DMS53 (cell line): ENCODE results near the gene DLGAP4.

Experiments used
- DNase-seq: peaks from one replicate; lab custom pipeline; 2025; lab: John Stamatoyannopoulos, UW

Gene DLGAP4

GRCh38 chr20:36408219-36408618 lies 102.1 kb downstream of the DLGAP4 start:
- peak; percentile 72 for DNase-seq

GRCh38 chr20:36411861-36412454 lies 105.8 kb downstream of the DLGAP4 start:
- DNase-seq: no peak

- no peak for DNase-seq
Observed at GRCh38 chr20:36415475-36416002, 109.4 kb downstream of the DLGAP4 start.

GRCh38 chr20:36418711-36419110 lies 112.6 kb downstream of the DLGAP4 start:
- DNase-seq: peak; percentile 12

- DNase-seq: no peak
Observed at GRCh38 chr20:36421641-36422040, 115.5 kb downstream of the DLGAP4 start.

GRCh38 chr20:36424314-36424713 lies 118.2 kb downstream of the DLGAP4 start:
- DNase-seq: no peak

GRCh38 chr20:36425166-36425565 lies 119.0 kb downstream of the DLGAP4 start:
- DNase-seq: no peak

- no peak for DNase-seq
Observed at GRCh38 chr20:36431604-36432003, 125.5 kb downstream of the DLGAP4 start.

- no peak for DNase-seq
Observed at GRCh38 chr20:36432096-36432495, 126.0 kb downstream of the DLGAP4 start.

- DNase-seq: no peak
Observed at GRCh38 chr20:36434383-36434782, 128.2 kb downstream of the DLGAP4 start.

- no peak for DNase-seq
Observed at GRCh38 chr20:36435124-36435523, 129.0 kb downstream of the DLGAP4 start.

GRCh38 chr20:36435592-36436541 lies 129.7 kb downstream of the DLGAP4 start:
- peak; percentile 88 for DNase-seq

- peak; percentile 76 for DNase-seq
Observed at GRCh38 chr20:36439040-36439730, 133.0 kb downstream of the DLGAP4 start.

GRCh38 chr20:36439731-36440072 lies 133.6 kb downstream of the DLGAP4 start:
- no peak for DNase-seq

- DNase-seq: no peak
Observed at GRCh38 chr20:36440370-36441026, 134.4 kb downstream of the DLGAP4 start.

GRCh38 chr20:36441027-36441414 lies 134.9 kb downstream of the DLGAP4 start:
- DNase-seq: peak; percentile 64

GRCh38 chr20:36441416-36441815 lies 135.3 kb downstream of the DLGAP4 start:
- no peak for DNase-seq

GRCh38 chr20:36445847-36446246 lies 139.7 kb downstream of the DLGAP4 start:
- no peak for DNase-seq

- no peak for DNase-seq
Observed at GRCh38 chr20:36446557-36446956, 140.4 kb downstream of the DLGAP4 start.

GRCh38 chr20:36447101-36447500 lies 141.0 kb downstream of the DLGAP4 start:
- peak; percentile 30 for DNase-seq

GRCh38 chr20:36449663-36450062 lies 143.5 kb downstream of the DLGAP4 start:
- DNase-seq: no peak

GRCh38 chr20:36454332-36454697 lies 148.2 kb downstream of the DLGAP4 start:
- no peak for DNase-seq
